ENCODE results near the gene CSF1R. TPM values are rescaled to one million over a fixed set of nuclear protein-coding genes. Genes with fewer than 3 reads are reported as not detected.

CSF1R gene
- total and polyA plus RNA-seq, 2 of the 8 experiments (the other 6 are each of a cell fraction or from before 2014, with no cell fraction given), result 0.12 TPM; not detected in 1

DNA sequence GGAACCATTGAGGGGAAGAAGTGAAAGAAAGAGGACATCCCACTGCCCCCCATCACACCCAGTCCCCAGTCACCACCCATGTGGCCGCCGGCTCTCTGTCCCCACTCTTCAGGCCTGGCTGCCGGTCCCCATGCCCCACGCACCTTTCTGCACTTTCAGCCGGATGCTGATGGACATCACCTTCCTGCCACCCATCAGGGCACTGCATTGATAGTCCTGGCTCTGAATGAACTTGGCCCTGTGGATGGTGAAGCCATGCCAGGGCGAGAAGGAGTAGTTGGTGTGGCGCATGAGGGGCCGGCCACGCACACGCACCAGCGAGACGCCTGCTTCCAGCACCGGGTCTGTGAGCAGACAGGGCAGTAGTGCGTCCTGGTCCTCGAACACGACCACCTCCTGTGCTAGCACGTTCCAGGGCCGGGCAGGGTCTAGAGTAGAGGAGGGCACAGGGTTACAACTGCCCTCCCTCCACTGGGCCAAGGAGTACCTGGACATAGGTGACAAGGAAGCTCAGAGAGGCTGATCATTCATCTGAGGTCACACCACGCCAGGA lies 6.4 kb downstream of the CSF1R start (continued):
- TF ChIP-seq, protein P1, sequence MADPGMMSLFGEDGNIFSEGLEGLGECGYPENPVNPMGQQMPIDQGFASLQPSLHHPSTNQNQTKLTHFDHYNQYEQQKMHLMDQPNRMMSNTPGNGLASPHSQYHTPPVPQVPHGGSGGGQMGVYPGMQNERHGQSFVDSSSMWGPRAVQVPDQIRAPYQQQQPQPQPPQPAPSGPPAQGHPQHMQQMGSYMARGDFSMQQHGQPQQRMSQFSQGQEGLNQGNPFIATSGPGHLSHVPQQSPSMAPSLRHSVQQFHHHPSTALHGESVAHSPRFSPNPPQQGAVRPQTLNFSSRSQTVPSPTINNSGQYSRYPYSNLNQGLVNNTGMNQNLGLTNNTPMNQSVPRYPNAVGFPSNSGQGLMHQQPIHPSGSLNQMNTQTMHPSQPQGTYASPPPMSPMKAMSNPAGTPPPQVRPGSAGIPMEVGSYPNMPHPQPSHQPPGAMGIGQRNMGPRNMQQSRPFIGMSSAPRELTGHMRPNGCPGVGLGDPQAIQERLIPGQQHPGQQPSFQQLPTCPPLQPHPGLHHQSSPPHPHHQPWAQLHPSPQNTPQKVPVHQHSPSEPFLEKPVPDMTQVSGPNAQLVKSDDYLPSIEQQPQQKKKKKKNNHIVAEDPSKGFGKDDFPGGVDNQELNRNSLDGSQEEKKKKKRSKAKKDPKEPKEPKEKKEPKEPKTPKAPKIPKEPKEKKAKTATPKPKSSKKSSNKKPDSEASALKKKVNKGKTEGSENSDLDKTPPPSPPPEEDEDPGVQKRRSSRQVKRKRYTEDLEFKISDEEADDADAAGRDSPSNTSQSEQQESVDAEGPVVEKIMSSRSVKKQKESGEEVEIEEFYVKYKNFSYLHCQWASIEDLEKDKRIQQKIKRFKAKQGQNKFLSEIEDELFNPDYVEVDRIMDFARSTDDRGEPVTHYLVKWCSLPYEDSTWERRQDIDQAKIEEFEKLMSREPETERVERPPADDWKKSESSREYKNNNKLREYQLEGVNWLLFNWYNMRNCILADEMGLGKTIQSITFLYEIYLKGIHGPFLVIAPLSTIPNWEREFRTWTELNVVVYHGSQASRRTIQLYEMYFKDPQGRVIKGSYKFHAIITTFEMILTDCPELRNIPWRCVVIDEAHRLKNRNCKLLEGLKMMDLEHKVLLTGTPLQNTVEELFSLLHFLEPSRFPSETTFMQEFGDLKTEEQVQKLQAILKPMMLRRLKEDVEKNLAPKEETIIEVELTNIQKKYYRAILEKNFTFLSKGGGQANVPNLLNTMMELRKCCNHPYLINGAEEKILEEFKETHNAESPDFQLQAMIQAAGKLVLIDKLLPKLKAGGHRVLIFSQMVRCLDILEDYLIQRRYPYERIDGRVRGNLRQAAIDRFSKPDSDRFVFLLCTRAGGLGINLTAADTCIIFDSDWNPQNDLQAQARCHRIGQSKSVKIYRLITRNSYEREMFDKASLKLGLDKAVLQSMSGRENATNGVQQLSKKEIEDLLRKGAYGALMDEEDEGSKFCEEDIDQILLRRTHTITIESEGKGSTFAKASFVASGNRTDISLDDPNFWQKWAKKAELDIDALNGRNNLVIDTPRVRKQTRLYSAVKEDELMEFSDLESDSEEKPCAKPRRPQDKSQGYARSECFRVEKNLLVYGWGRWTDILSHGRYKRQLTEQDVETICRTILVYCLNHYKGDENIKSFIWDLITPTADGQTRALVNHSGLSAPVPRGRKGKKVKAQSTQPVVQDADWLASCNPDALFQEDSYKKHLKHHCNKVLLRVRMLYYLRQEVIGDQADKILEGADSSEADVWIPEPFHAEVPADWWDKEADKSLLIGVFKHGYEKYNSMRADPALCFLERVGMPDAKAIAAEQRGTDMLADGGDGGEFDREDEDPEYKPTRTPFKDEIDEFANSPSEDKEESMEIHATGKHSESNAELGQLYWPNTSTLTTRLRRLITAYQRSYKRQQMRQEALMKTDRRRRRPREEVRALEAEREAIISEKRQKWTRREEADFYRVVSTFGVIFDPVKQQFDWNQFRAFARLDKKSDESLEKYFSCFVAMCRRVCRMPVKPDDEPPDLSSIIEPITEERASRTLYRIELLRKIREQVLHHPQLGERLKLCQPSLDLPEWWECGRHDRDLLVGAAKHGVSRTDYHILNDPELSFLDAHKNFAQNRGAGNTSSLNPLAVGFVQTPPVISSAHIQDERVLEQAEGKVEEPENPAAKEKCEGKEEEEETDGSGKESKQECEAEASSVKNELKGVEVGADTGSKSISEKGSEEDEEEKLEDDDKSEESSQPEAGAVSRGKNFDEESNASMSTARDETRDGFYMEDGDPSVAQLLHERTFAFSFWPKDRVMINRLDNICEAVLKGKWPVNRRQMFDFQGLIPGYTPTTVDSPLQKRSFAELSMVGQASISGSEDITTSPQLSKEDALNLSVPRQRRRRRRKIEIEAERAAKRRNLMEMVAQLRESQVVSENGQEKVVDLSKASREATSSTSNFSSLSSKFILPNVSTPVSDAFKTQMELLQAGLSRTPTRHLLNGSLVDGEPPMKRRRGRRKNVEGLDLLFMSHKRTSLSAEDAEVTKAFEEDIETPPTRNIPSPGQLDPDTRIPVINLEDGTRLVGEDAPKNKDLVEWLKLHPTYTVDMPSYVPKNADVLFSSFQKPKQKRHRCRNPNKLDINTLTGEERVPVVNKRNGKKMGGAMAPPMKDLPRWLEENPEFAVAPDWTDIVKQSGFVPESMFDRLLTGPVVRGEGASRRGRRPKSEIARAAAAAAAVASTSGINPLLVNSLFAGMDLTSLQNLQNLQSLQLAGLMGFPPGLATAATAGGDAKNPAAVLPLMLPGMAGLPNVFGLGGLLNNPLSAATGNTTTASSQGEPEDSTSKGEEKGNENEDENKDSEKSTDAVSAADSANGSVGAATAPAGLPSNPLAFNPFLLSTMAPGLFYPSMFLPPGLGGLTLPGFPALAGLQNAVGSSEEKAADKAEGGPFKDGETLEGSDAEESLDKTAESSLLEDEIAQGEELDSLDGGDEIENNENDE (IDR thresholded peaks at IDR 0.05; ENCODE audit: insufficient replicate concordance, low read length), result no peak
- TF ChIP-seq SP4 (IDR thresholded peaks at IDR 0.05; ENCODE audit: low read length) (no peak), BRCA1 (IDR thresholded peaks at IDR 0.05; ENCODE audit: low read depth, low read length) (no peak)
- TF ChIP-seq, protein P2, sequence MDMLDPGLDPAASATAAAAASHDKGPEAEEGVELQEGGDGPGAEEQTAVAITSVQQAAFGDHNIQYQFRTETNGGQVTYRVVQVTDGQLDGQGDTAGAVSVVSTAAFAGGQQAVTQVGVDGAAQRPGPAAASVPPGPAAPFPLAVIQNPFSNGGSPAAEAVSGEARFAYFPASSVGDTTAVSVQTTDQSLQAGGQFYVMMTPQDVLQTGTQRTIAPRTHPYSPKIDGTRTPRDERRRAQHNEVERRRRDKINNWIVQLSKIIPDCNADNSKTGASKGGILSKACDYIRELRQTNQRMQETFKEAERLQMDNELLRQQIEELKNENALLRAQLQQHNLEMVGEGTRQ (IDR thresholded peaks at IDR 0.05; ENCODE audit: low read length), result no peak
